ENCODE results near the gene HNRNPA2B1.
"Not testable (repeated sequence)": the region's sequence is repeated elsewhere in the genome, so short reads cannot be mapped to it uniquely, and the experiment has no call there.

HNRNPA2B1 gene

GRCh38 chr7:26197153-26198115 lies 3.1 kb downstream of the HNRNPA2B1 start:
- Histone ChIP-seq H3K4me3 (ENCODE audit: low read length) (peak overlapping the region; percentile 98), H3K9ac (ENCODE audit: low read depth, low read length) (peak overlapping the region; percentile 100), H3K27me3 (ENCODE audit: control insufficient read depth, insufficient read depth, low read length) (no peaks in the 10 kb centered on the region), H3K4me1 (ENCODE audit: control insufficient read depth, insufficient read depth, low read length) (peaks cover 29% of the 10 kb centered on the region), H3K9me3 (replicated peaks; ENCODE audit: low read length) (no peaks in the 10 kb centered on the region), H3K4me2 (ENCODE audit: low read length) (peak overlapping the region; percentile 83), H3K36me3 (ENCODE audit: insufficient read depth, low read length) (peaks cover 74% of the 10 kb centered on the region)

- Histone ChIP-seq H3K4me2 (ENCODE audit: low read length) (peak overlapping the region; percentile 83), H3K4me1 (ENCODE audit: control insufficient read depth, insufficient read depth, low read length) (peaks cover 29% of the 10 kb centered on the region), H3K4me3 (ENCODE audit: low read length) (peak overlapping the region; percentile 98), H3K9me3 (replicated peaks; ENCODE audit: low read length) (no peaks in the 10 kb centered on the region), H3K9ac (ENCODE audit: low read depth, low read length) (peak overlapping the region; percentile 100), H3K27me3 (ENCODE audit: control insufficient read depth, insufficient read depth, low read length) (no peaks in the 10 kb centered on the region), H3K36me3 (ENCODE audit: insufficient read depth, low read length) (peaks cover 88% of the 10 kb centered on the region)
These were observed 4.5 kb downstream of the HNRNPA2B1 start for GRCh38 chr7:26195867-26196657.

- H3K9me3 ChIP-seq (replicated peaks; ENCODE audit: low read length) = no peaks in the 10 kb centered on the region
- H3K4me2 ChIP-seq (ENCODE audit: low read length) = peak overlapping the region; percentile 83
- peaks cover 29% of the 10 kb centered on the region for H3K4me1 ChIP-seq (ENCODE audit: control insufficient read depth, insufficient read depth, low read length)
- peaks cover 94% of the 10 kb centered on the region for H3K36me3 ChIP-seq (ENCODE audit: insufficient read depth, low read length)
- H3K27me3 ChIP-seq (ENCODE audit: control insufficient read depth, insufficient read depth, low read length) = no peaks in the 10 kb centered on the region
- no peak overlapping the region for H3K9ac ChIP-seq (ENCODE audit: low read depth, low read length)
- no peak overlapping the region for H3K4me3 ChIP-seq (ENCODE audit: low read length)
These were observed 5.4 kb downstream of the HNRNPA2B1 start for GRCh38 chr7:26195182-26195581.

GRCh38 chr7:26194764-26195163 lies 5.8 kb downstream of the HNRNPA2B1 start:
- H3K4me1 ChIP-seq (ENCODE audit: control insufficient read depth, insufficient read depth, low read length) = peaks cover 29% of the 10 kb centered on the region
- H3K27me3 ChIP-seq (ENCODE audit: control insufficient read depth, insufficient read depth, low read length); H3K9ac ChIP-seq (ENCODE audit: low read depth, low read length); H3K9me3 ChIP-seq (replicated peaks; ENCODE audit: low read length); H3K4me3 ChIP-seq (ENCODE audit: low read length): not testable (repeated sequence)
- peaks cover 98% of the 10 kb centered on the region for H3K36me3 ChIP-seq (ENCODE audit: insufficient read depth, low read length)
- peak overlapping the region; percentile 83 for H3K4me2 ChIP-seq (ENCODE audit: low read length)

DNA sequence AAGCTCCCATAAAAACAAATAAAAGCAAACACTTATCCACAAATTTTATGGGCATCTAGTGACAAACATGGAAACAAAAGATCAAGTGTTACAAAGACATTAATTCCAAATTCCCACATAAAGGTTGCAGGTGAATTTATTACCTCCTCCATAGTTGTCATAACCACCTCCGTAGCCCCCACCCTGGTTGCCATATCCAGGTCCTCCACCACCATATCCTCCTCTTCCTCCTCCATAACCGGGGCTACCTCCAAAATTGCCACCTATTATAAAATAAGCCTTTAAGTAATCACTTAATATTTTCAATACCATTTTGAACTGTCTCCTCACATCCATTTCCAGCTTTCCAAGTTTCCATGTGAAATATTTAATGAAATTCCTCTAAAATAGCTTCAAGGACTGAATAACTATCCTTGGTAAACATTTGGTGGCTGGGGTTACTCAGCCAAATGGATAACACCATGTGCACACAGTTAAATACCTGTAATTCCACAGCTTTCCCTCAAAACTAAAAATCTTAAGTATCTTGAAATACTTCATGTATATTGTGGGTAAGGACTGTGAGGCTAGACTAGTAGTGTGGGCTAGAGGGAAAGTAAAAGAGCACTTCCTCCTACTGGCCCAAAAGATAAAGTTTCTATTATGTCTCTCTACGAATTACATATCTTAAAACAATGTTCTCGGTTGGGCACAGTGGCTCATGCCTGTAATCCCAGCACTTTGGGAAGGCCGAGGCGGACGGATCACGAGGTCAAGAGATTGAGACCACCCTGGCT lies 6.9 kb downstream of the HNRNPA2B1 start:
- Histone ChIP-seq H3K9me3 (replicated peaks; ENCODE audit: low read length) (no peaks in the 10 kb centered on the region), H3K4me3 (ENCODE audit: low read length) (no peak overlapping the region), H3K27me3 (ENCODE audit: control insufficient read depth, insufficient read depth, low read length) (no peaks in the 10 kb centered on the region), H3K4me2 (ENCODE audit: low read length) (no peak overlapping the region), H3K9ac (ENCODE audit: low read depth, low read length) (no peak overlapping the region), H3K4me1 (ENCODE audit: control insufficient read depth, insufficient read depth, low read length) (peaks cover 29% of the 10 kb centered on the region), H3K36me3 (ENCODE audit: insufficient read depth, low read length) (peaks cover 98% of the 10 kb centered on the region)

DNA sequence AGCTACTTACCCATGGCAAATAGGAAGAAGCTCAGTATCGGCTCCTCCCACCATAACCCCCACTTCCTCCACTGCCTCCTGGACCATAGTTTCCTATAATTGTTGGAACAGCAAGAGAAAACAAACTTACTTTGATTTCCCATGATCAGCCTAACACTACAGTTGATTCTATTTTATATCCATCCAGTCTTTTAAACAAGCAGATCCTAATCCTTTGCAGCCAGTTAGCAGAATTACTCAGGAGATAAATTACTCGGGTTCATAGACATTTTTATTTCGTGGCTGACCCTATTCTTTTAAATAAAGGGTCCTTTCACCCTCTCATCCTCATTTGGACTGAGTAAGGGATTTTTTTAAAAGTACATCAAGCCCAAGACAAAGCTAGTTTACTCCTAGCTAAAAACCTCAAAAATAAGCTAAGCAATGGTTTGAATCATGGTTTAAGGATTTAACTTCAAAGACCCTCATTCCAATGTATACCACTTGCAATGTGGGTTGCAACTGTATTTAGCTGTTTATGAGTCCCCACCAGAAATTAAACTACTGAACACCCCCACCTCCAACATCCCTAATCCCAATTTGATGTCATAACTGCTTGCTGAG lies 8.0 kb downstream of the HNRNPA2B1 start:
- no peaks in the 10 kb centered on the region for H3K27me3 ChIP-seq (ENCODE audit: control insufficient read depth, insufficient read depth, low read length)
- H3K4me3 ChIP-seq (ENCODE audit: low read length) = no peak overlapping the region
- H3K9ac ChIP-seq (ENCODE audit: low read depth, low read length) = no peak overlapping the region
- H3K36me3 ChIP-seq (ENCODE audit: insufficient read depth, low read length) = peaks cover 99% of the 10 kb centered on the region
- no peak overlapping the region for H3K4me2 ChIP-seq (ENCODE audit: low read length)
- H3K9me3 ChIP-seq (replicated peaks; ENCODE audit: low read length) = no peaks in the 10 kb centered on the region
- H3K4me1 ChIP-seq (ENCODE audit: control insufficient read depth, insufficient read depth, low read length) = peaks cover 29% of the 10 kb centered on the region

DNA sequence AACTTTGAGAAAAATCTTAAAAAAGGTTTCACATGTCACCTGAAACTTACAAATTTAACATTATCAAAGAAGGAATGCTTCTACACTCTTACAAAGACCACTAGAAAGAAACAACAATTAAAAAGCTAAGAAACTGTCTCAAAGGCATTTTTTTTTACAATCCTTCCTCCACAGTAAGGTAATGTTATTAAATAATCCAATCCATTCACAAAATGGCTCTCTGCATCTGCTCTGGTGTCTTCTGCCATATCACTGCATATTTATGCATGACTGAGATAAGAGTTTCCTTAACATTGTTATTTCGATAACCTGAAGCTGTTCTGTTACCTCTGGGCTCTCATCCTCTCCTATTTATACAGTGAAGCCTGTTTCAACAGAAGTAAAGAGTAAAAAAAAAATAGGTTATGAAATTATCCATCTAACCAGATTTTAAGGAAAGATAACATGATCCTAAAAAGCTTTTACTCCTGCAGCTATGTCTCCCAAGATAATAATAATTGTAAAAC lies 8.5 kb downstream of the HNRNPA2B1 start:
- H3K4me3 ChIP-seq (ENCODE audit: low read length) = no peak overlapping the region
- H3K4me1 ChIP-seq (ENCODE audit: control insufficient read depth, insufficient read depth, low read length) = peaks cover 23% of the 10 kb centered on the region
- peaks cover 99% of the 10 kb centered on the region for H3K36me3 ChIP-seq (ENCODE audit: insufficient read depth, low read length)
- H3K4me2 ChIP-seq (ENCODE audit: low read length) = no peak overlapping the region
- no peaks in the 10 kb centered on the region for H3K9me3 ChIP-seq (replicated peaks; ENCODE audit: low read length)
- H3K9ac ChIP-seq (ENCODE audit: low read depth, low read length) = no peak overlapping the region
- H3K27me3 ChIP-seq (ENCODE audit: control insufficient read depth, insufficient read depth, low read length) = no peaks in the 10 kb centered on the region

- Histone ChIP-seq H3K4me3 (ENCODE audit: low read length) (no peak overlapping the region), H3K27me3 (ENCODE audit: control insufficient read depth, insufficient read depth, low read length) (no peaks in the 10 kb centered on the region), H3K4me2 (ENCODE audit: low read length) (no peak overlapping the region), H3K9me3 (replicated peaks; ENCODE audit: low read length) (no peaks in the 10 kb centered on the region), H3K4me1 (ENCODE audit: control insufficient read depth, insufficient read depth, low read length) (peaks cover 17% of the 10 kb centered on the region), H3K36me3 (ENCODE audit: insufficient read depth, low read length) (peaks cover 98% of the 10 kb centered on the region), H3K9ac (ENCODE audit: low read depth, low read length) (no peak overlapping the region)
These were observed 9.1 kb downstream of the HNRNPA2B1 start for GRCh38 chr7:26191233-26191973.

- peaks cover 92% of the 10 kb centered on the region for H3K36me3 ChIP-seq (ENCODE audit: insufficient read depth, low read length)
These were observed 10.1 kb downstream of the HNRNPA2B1 start for GRCh38 chr7:26190417-26190869.

DNA sequence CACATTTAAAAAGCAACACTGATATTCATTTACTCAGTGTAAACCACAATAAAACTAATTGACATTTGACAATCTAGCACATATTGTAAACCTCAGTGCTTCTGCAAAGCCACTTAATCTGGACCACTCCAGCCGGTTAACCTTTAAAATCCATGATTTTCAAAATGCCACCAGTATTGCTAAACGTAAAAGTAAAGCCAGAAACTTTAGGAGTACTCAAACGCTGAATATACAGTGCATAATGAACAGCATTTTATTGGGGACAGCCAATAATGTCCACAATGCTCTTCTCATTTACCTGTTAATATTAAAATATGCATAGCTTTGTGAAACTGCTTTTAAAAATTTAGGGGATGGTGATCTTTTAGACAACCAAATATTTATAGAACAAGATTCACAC lies 10.8 kb downstream of the HNRNPA2B1 start:
- Histone ChIP-seq H3K9me3 (replicated peaks; ENCODE audit: low read length) (no peaks in the 10 kb centered on the region), H3K36me3 (ENCODE audit: insufficient read depth, low read length) (peaks cover 93% of the 10 kb centered on the region), H3K4me2 (ENCODE audit: low read length) (no peak overlapping the region), H3K27me3 (ENCODE audit: control insufficient read depth, insufficient read depth, low read length) (no peaks in the 10 kb centered on the region), H3K9ac (ENCODE audit: low read depth, low read length) (no peak overlapping the region), H3K4me1 (ENCODE audit: control insufficient read depth, insufficient read depth, low read length) (peaks cover 5% of the 10 kb centered on the region), H3K4me3 (ENCODE audit: low read length) (no peak overlapping the region)

More at GRCh38 chr7:26190417-26190869, 10.1 kb downstream of the HNRNPA2B1 start:
- no peak overlapping the region for H3K4me2 ChIP-seq (ENCODE audit: low read length)
- H3K9ac ChIP-seq (ENCODE audit: low read depth, low read length) = no peak overlapping the region
- no peaks in the 10 kb centered on the region for H3K27me3 ChIP-seq (ENCODE audit: control insufficient read depth, insufficient read depth, low read length)
- no peaks in the 10 kb centered on the region for H3K9me3 ChIP-seq (replicated peaks; ENCODE audit: low read length)
- no peak overlapping the region for H3K4me3 ChIP-seq (ENCODE audit: low read length)
- peaks cover 8% of the 10 kb centered on the region for H3K4me1 ChIP-seq (ENCODE audit: control insufficient read depth, insufficient read depth, low read length)

Measured in skeletal muscle satellite cell (primary cell).